B cell (primary cell): Measurements from ENCODE around the gene XRCC4. TPM values are rescaled to one million over a fixed set of nuclear protein-coding genes. Genes with fewer than 3 reads are reported as not detected.

Experiments
- ATAC-seq: fragments of 200-7000 bp; cut with Tn5 transposase; one replicate; pipeline ENCODE4 v1.10.0; 2021; ENCODE audit warnings: low read depth, mild to moderate bottlenecking, moderate number of reproducible peaks, moderate library complexity
- CTCF ChIA-PET: fragments of 350-600 bp; sonication (Branson Sonifier 250); formaldehyde crosslinking; loops from one replicate; lab custom pipeline; 2021; ENCODE audit warnings: antibody characterized with exemption, inconsistent platforms; lab: Charles Lee
- POLR2A ChIA-PET: fragments of 350-600 bp; sonication (Branson Sonifier 250); formaldehyde crosslinking; loops from one replicate; lab custom pipeline; 2021; ENCODE audit warnings: antibody characterized with exemption; lab: Charles Lee
- DNase-seq: peaks from one replicate; pipeline ENCODE4 v3.0.0; 2013
- H2AFZ ChIP-seq: 2 replicates; pipeline ENCODE4 v1.6.1; 2012; ENCODE audit warnings: mild to moderate bottlenecking, low read depth, low read length; ENCODE audit not compliant: insufficient read depth, poor library complexity, severe bottlenecking
- H3K27ac ChIP-seq, 2 donors: 1 replicate in 1 of 2; 2 replicates in 1 of 2; pipeline ENCODE4 v1.5.1; 2012 to 2013; ENCODE audit warnings: low read length in 2 of 2, mild to moderate bottlenecking in 2 of 2, moderate library complexity in 1 of 2
- H3K27me3 ChIP-seq, 4 experiments: fragments of 200-600 bp in 1 of 4; sonication (generic) in 1 of 4; replicated peaks in 1 of 4; 1 replicate in 2 of 4; 2 replicates in 2 of 4; pipeline versions ENCODE4 v1.6.1 to v1.7.0; 2013 to 2016; ENCODE audit warnings: low read length in 3 of 4, mild to moderate bottlenecking in 2 of 4, mixed read lengths in 1 of 4, moderate library complexity in 1 of 4; ENCODE audit not compliant: insufficient read depth in 4 of 4, control insufficient read depth in 3 of 4; ENCODE audit errors: control extremely low read depth in 1 of 4
- H3K36me3 ChIP-seq, 2 experiments: replicated peaks in 1 of 2; 1 replicate in 1 of 2; 2 replicates in 1 of 2; pipeline versions ENCODE4 v1.6.1 to v1.7.1; 2013; ENCODE audit warnings: low read length in 1 of 2; ENCODE audit not compliant: insufficient read depth in 2 of 2, control insufficient read depth in 1 of 2; ENCODE audit errors: control extremely low read depth in 1 of 2, extremely low read depth in 1 of 2
- H3K4me1 ChIP-seq, 2 donors: fragments of 200-600 bp in 1 of 2; sonication (generic) in 1 of 2; 1 replicate in 1 of 2; 2 replicates in 1 of 2; pipeline versions ENCODE4 v1.5.1 to v1.6.1; 2013 to 2017; ENCODE audit warnings: low read length in 2 of 2; ENCODE audit not compliant: control insufficient read depth in 2 of 2, insufficient read depth in 2 of 2
- H3K4me2 ChIP-seq: replicated peaks from 2 replicates; pipeline ENCODE3; 2012; ENCODE audit warnings: mild to moderate bottlenecking, low read depth, low read length; ENCODE audit not compliant: poor library complexity, severe bottlenecking
- H3K4me3 ChIP-seq, 5 experiments: fragments of 200-600 bp in 1 of 5; sonication (generic) in 1 of 5; 1 replicate in 3 of 5; 2 replicates in 2 of 5; pipeline versions ENCODE4 v1.5.1 to v1.7.0; 2011 to 2016; ENCODE audit warnings: low read length in 4 of 5, mild to moderate bottlenecking in 4 of 5, low read depth in 2 of 5, control low read depth in 1 of 5, moderate library complexity in 1 of 5; ENCODE audit not compliant: insufficient read depth in 1 of 5; ENCODE audit errors: control extremely low read depth in 1 of 5, extremely low read depth in 1 of 5
- H3K79me2 ChIP-seq: fragments of 200-600 bp; sonication (generic); one replicate; pipeline ENCODE4 v1.6.0; 2016; ENCODE audit warnings: low read length; ENCODE audit not compliant: control insufficient read depth, insufficient read depth
- H3K9ac ChIP-seq: fragments of 200-600 bp; sonication (generic); 2 replicates; pipeline ENCODE4 v1.6.1; 2017; ENCODE audit warnings: mild to moderate bottlenecking, low read length, moderate library complexity
- H3K9me3 ChIP-seq, 3 donors: one replicate each; pipeline versions ENCODE4 v1.6.1 to v1.7.1; 2013; ENCODE audit warnings: low read length in 2 of 3; ENCODE audit not compliant: control insufficient read depth in 2 of 3, insufficient read depth in 1 of 3; ENCODE audit errors: control extremely low read depth in 1 of 3
- H4K20me1 ChIP-seq: 2 replicates; pipeline ENCODE4 v1.6.0; 2012; ENCODE audit warnings: mild to moderate bottlenecking, low read length; ENCODE audit not compliant: insufficient read depth, control insufficient read depth, poor library complexity, severe bottlenecking
- H3K27ac Mint-ChIP-seq: one replicate; pipeline ENCODE4 v1.8.0; 2021; ENCODE audit warnings: mixed read lengths
- H3K27me3 Mint-ChIP-seq: one replicate; pipeline ENCODE4 v1.8.0; 2021; ENCODE audit warnings: mixed read lengths
- H3K4me1 Mint-ChIP-seq: one replicate; pipeline ENCODE4 v1.8.0; 2021; ENCODE audit warnings: mixed read lengths
- H3K4me3 Mint-ChIP-seq: one replicate; pipeline ENCODE4 v1.8.0; 2021; ENCODE audit warnings: mixed read lengths
- H3K9me3 Mint-ChIP-seq: one replicate; pipeline ENCODE4 v1.8.0; 2022; ENCODE audit warnings: mixed read lengths; ENCODE audit not compliant: insufficient read depth
- EZH2 ChIP-seq: IDR thresholded peaks from 2 replicates; pipeline ENCODE4 v1.6.1; 2012; ENCODE audit warnings: borderline replicate concordance, low read depth, mild to moderate bottlenecking, moderate library complexity, low read length; ENCODE audit not compliant: insufficient read depth, poor library complexity, severe bottlenecking
- WGBS: methylation state at CpG from one replicate; pipeline ENCODE4 v1.1.5; 2013; ENCODE audit warnings: missing lambda C conversion rate; ENCODE audit not compliant: insufficient coverage; 5-methylcytosine and 5-hydroxymethylcytosine counted together
- intact Hi-C: fragments of 100-400 bp; cut with micrococcal nuclease; formaldehyde crosslinking; loops from one replicate; pipeline ENCODE4 v1.10.0; 2022
- polyA plus RNA-seq: library from polyadenylated mRNA; depleted of rRNA; stranded (reverse); fragments of >200 nt; gene quantifications from 2 replicates; pipeline ENCODE4 v1.2.3, GENCODE V29; 2012
- total RNA-seq, 2 donors: library from RNA; stranded (reverse); fragments of 120-200 nt in 1 of 2; gene quantifications; 1 replicate in 1 of 2; 2 replicates in 1 of 2; pipeline versions ENCODE4 v1.2.3 to v1.2.4, GENCODE V29; 2013 to 2022
- TF ChIP-seq, protein P1 (sequence below): fragments of 200-600 bp; IDR thresholded peaks from one replicate; pipeline ENCODE4 v1.8.0; 2022; ENCODE audit warnings: antibody characterized with exemption, mild to moderate bottlenecking

Gene XRCC4
- total and polyA plus RNA-seq, 2 donors (not counting 1 experiment from before 2014, with no cell fraction given) = 1.3 to 7.7 TPM

DNA sequence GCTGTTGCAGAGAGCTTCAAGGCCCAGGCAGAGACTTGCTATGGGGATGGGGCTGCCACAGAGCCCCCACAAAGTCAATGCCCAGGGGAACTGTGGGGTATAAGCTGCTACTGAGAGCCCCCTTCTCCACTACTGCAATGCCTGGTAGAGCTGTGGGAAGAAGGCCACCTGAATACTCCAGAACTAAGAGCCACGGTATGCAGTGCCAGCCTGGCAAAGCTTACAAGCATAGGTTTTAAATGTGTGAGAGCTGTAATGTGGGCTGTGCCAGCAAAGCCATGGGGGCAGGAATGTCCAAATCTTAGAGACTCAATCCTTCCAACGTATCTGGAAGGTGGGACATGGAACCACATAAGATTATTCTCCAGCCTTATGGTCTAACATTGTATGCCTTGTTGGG lies 49.2 kb downstream of the XRCC4 start:
- ChIA-PET CTCF (no interaction called here), POLR2A (no interaction called here)
- H3K36me3 ChIP-seq = no peaks in the 10 kb centered on the region
- H3K79me2 ChIP-seq = no peaks in the 10 kb centered on the region
- ATAC-seq (no peak), DNase-seq (no peak)
- intact Hi-C loops = no loop called here
- H4K20me1 ChIP-seq = no peaks in the 10 kb centered on the region
- no peaks in the 10 kb centered on the region for H3K4me1 Mint-ChIP-seq
- no peaks in the 10 kb centered on the region for H3K27me3 Mint-ChIP-seq
- no peak overlapping the region for H3K4me2 ChIP-seq
- TF ChIP-seq, protein P1, sequence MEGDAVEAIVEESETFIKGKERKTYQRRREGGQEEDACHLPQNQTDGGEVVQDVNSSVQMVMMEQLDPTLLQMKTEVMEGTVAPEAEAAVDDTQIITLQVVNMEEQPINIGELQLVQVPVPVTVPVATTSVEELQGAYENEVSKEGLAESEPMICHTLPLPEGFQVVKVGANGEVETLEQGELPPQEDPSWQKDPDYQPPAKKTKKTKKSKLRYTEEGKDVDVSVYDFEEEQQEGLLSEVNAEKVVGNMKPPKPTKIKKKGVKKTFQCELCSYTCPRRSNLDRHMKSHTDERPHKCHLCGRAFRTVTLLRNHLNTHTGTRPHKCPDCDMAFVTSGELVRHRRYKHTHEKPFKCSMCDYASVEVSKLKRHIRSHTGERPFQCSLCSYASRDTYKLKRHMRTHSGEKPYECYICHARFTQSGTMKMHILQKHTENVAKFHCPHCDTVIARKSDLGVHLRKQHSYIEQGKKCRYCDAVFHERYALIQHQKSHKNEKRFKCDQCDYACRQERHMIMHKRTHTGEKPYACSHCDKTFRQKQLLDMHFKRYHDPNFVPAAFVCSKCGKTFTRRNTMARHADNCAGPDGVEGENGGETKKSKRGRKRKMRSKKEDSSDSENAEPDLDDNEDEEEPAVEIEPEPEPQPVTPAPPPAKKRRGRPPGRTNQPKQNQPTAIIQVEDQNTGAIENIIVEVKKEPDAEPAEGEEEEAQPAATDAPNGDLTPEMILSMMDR = no peak
- TF ChIP-seq EZH2 = no peak
- no peaks in the 10 kb centered on the region for H3K4me1 ChIP-seq
- WGBS = 100% methylated on average over 1 of the region's 2 CpGs
- H3K4me3 Mint-ChIP-seq = no peak overlapping the region
- no peak overlapping the region for H2AFZ ChIP-seq
- H3K9ac ChIP-seq = no peak overlapping the region
- H3K9me3 ChIP-seq = peaks cover 0 to 3% (median 0%) of the 10 kb centered on the region in 3 donors
- H3K4me3 ChIP-seq = no peak overlapping the region
- no peak overlapping the region for H3K27ac Mint-ChIP-seq
- no peak overlapping the region for H3K27ac ChIP-seq
- H3K9me3 Mint-ChIP-seq = peaks cover 12% of the 10 kb centered on the region
- H3K27me3 ChIP-seq = no peaks in the 10 kb centered on the region

DNA sequence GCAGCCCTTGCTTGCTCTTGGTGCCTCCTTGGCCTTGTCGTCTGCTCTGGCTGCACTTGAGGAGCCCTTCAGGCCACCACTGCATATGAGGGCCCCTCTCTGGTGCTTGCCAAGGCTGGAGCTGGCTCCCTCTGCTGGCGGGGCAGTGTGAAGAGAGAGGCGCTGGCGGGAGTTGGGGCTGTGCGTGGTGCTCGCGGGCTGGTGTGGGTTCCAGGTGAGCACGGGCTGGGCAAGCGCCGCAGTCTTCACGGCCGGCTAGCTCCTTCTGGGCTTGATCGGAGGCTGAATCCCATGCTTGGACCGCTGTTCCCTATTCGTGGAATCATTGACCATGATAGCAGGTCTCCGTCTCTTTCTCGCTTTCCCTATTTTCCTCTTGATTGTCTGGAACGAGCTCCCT lies 56.5 kb downstream of the XRCC4 start:
- Histone ChIP-seq H4K20me1 (no peaks in the 10 kb centered on the region), H3K4me3 (no peak overlapping the region), H3K79me2 (no peaks in the 10 kb centered on the region), H3K9me3 (peaks cover 0 to 23% (median 0%) of the 10 kb centered on the region in 3 donors), H3K4me1 (no peaks in the 10 kb centered on the region), H2AFZ (no peak overlapping the region), H3K4me2 (no peak overlapping the region), H3K9ac (no peak overlapping the region), H3K27ac (no peak overlapping the region), H3K27me3 (no peaks in the 10 kb centered on the region), H3K36me3 (no peaks in the 10 kb centered on the region)
- Mint-ChIP-seq H3K9me3 (peaks cover 6% of the 10 kb centered on the region), H3K4me1 (no peaks in the 10 kb centered on the region), H3K27me3 (no peaks in the 10 kb centered on the region), H3K4me3 (no peak overlapping the region), H3K27ac (no peak overlapping the region)
- TF ChIP-seq, protein P1 = no peak
- no peak for TF ChIP-seq EZH2
- ChIA-PET CTCF (no interaction called here), POLR2A (no interaction called here)
- WGBS = over 99% methylated on average over 18 of the region's 18 CpGs
- intact Hi-C loops = no loop called here
- DNase-seq (no peak), ATAC-seq (no peak)
